Neural cell (in vitro differentiated cells): ENCODE results near the gene C10orf95. TPM values are rescaled to one million over a fixed set of nuclear protein-coding genes. Genes with fewer than 3 reads are reported as not detected.
"Not testable (repeated sequence)": the region's sequence is repeated elsewhere in the genome, so short reads cannot be mapped to it uniquely, and the experiment has no call there.

ENCODE experiments used
- H2AFZ ChIP-seq: fragments of 200-600, 300-800 bp; sonication (generic), shearing (Covaris generic); 2 replicates; pipeline ENCODE4 v1.6.0; 2014; ENCODE audit warnings: low read depth, mild to moderate bottlenecking, antibody characterized with exemption, low read length, moderate library complexity
- H3F3A ChIP-seq: fragments of 200-600 bp; shearing (Covaris generic); 2 replicates; pipeline ENCODE4 v1.6.1; 2016; ENCODE audit warnings: mild to moderate bottlenecking, moderate library complexity, mixed read lengths, antibody characterized with exemption, low read length; ENCODE audit not compliant: insufficient read depth, poor library complexity, severe bottlenecking
- H3K27ac ChIP-seq: fragments of 200-600, 300-800 bp; sonication (generic), shearing (Covaris generic); 2 replicates; pipeline ENCODE4 v1.5.1; 2014; ENCODE audit warnings: mild to moderate bottlenecking, low read length, moderate library complexity
- H3K27me3 ChIP-seq: fragments of 300-800, 200-600 bp; sonication (generic), shearing (Covaris generic); 2 replicates; pipeline ENCODE4 v1.6.0; 2014; ENCODE audit warnings: mild to moderate bottlenecking, low read depth, low read length, moderate library complexity; ENCODE audit not compliant: insufficient read depth
- H3K36me3 ChIP-seq: fragments of 300-800, 200-600 bp; sonication (generic), shearing (Covaris generic); 2 replicates; pipeline ENCODE4 v1.5.1; 2014; ENCODE audit warnings: mild to moderate bottlenecking, antibody characterized with exemption, low read length, moderate library complexity; ENCODE audit not compliant: insufficient read depth
- H3K4me2 ChIP-seq: fragments of 300-800, 200-600 bp; sonication (generic), shearing (Covaris generic); 2 replicates; pipeline ENCODE4 v1.6.0; 2014; ENCODE audit warnings: mild to moderate bottlenecking, low read length
- H3K4me3 ChIP-seq: fragments of 300-800, 200-600 bp; sonication (generic), shearing (Covaris generic); 2 replicates; pipeline ENCODE4 v1.5.1; 2014; ENCODE audit warnings: mild to moderate bottlenecking, low read length, moderate library complexity
- H3K79me2 ChIP-seq: fragments of 200-600 bp; shearing (Covaris generic); replicated peaks from 2 replicates; pipeline ENCODE4 v1.6.0; 2014; ENCODE audit warnings: mild to moderate bottlenecking, low read length, moderate library complexity; ENCODE audit not compliant: insufficient read depth
- H3K9ac ChIP-seq: fragments of 300-800, 200-600 bp; sonication (generic), shearing (Covaris generic); 2 replicates; pipeline ENCODE4 v1.6.1; 2016; ENCODE audit warnings: mild to moderate bottlenecking, low read length, mixed read lengths
- H3K9me2 ChIP-seq: fragments of 200-600 bp; shearing (Covaris generic); 2 replicates; pipeline ENCODE4 v1.6.1; 2016; ENCODE audit warnings: mild to moderate bottlenecking, low read length, mixed read lengths; ENCODE audit not compliant: insufficient read depth
- H3K9me3 ChIP-seq: fragments of 200-600, 300-800 bp; sonication (generic), shearing (Covaris generic); 2 replicates; pipeline ENCODE4 v1.6.1; 2016; ENCODE audit warnings: mild to moderate bottlenecking, mixed run types, low read length, moderate library complexity, mixed read lengths
- H4K20me1 ChIP-seq: fragments of 200-600 bp; shearing (Covaris generic); 2 replicates; pipeline ENCODE4 v1.6.1; 2016; ENCODE audit warnings: mild to moderate bottlenecking, mixed run types; ENCODE audit not compliant: insufficient read depth
- CTCF ChIP-seq: fragments of 450-650 bp; IDR thresholded peaks from 2 replicates; pipeline ENCODE4 v1.5.1; 2014; ENCODE audit warnings: antibody characterized with exemption, mild to moderate bottlenecking, moderate library complexity; ENCODE audit not compliant: poor library complexity, severe bottlenecking
- EP300 ChIP-seq: fragments of 450-650 bp; conservative IDR thresholded peaks from 2 replicates; pipeline ENCODE4 v1.6.1; 2014; ENCODE audit warnings: antibody characterized with exemption, mild to moderate bottlenecking, moderate library complexity; ENCODE audit not compliant: poor library complexity, severe bottlenecking
- EZH2 ChIP-seq: fragments of 200-600, 300-800 bp; shearing (Covaris generic), sonication (generic); IDR thresholded peaks from 2 replicates; pipeline ENCODE4 v1.6.1; 2014; ENCODE audit warnings: antibody characterized with exemption, low read length, borderline replicate concordance, mild to moderate bottlenecking; ENCODE audit not compliant: insufficient read depth, poor library complexity, severe bottlenecking
- MXI1 ChIP-seq: fragments of 450-650 bp; conservative IDR thresholded peaks from 2 replicates; pipeline ENCODE4 v1.6.1; 2014; ENCODE audit warnings: antibody characterized with exemption, mild to moderate bottlenecking; ENCODE audit not compliant: poor library complexity, severe bottlenecking
- POLR2AphosphoS5 ChIP-seq: IDR thresholded peaks from 2 replicates; pipeline ENCODE4 v1.6.1; 2012
- RAD21 ChIP-seq: fragments of 450-650 bp; conservative IDR thresholded peaks from 2 replicates; pipeline ENCODE4 v1.6.1; 2014; ENCODE audit warnings: antibody characterized with exemption, mild to moderate bottlenecking, moderate library complexity
- SMC3 ChIP-seq: fragments of 450-650 bp; conservative IDR thresholded peaks from 2 replicates; pipeline ENCODE4 v1.6.1; 2014; ENCODE audit warnings: antibody characterized with exemption, mild to moderate bottlenecking, moderate library complexity; ENCODE audit not compliant: poor library complexity
- TAF1 ChIP-seq: IDR thresholded peaks from 2 replicates; pipeline ENCODE4 v1.6.1; 2012; ENCODE audit warnings: low read depth
- polyA plus RNA-seq: library from polyadenylated mRNA; depleted of rRNA; stranded (reverse); fragments of >200 nt; gene quantifications from 2 replicates; pipeline ENCODE4 v1.2.3, GENCODE V29; 2014

The C10orf95 gene
- polyA plus RNA-seq, 1 donor from 2014 or later: not detected

- Histone ChIP-seq H3K36me3 (no peaks in the 10 kb centered on the region), H3K27me3 (no peaks in the 10 kb centered on the region), H3F3A (no peaks in the 10 kb centered on the region), H3K27ac (no peak overlapping the region), H3K4me3 (no peak overlapping the region), H3K79me2 (no peaks in the 10 kb centered on the region), H3K9ac (no peak overlapping the region), H3K9me3 (no peaks in the 10 kb centered on the region), H2AFZ (no peak overlapping the region), H3K9me2 (no peaks in the 10 kb centered on the region), H3K4me2 (no peak overlapping the region), H4K20me1 (no peaks in the 10 kb centered on the region)
- TF ChIP-seq EP300: no peak
Measured at GRCh38 chr10:102457591-102458150, 6.3 kb upstream of the C10orf95 start.

GRCh38 chr10:102455893-102456471 lies 4.6 kb upstream of the C10orf95 start:
- H3K4me2 ChIP-seq: no peak overlapping the region
- H3K9me3 ChIP-seq: no peaks in the 10 kb centered on the region
- no peaks in the 10 kb centered on the region for H3F3A ChIP-seq
- no peak overlapping the region for H3K4me3 ChIP-seq
- H3K27me3 ChIP-seq: no peaks in the 10 kb centered on the region
- no peak overlapping the region for H3K27ac ChIP-seq
- H3K9me2 ChIP-seq: no peaks in the 10 kb centered on the region
- no peaks in the 10 kb centered on the region for H4K20me1 ChIP-seq
- H2AFZ ChIP-seq: no peak overlapping the region
- H3K36me3 ChIP-seq: no peaks in the 10 kb centered on the region
- no peaks in the 10 kb centered on the region for H3K79me2 ChIP-seq
- no peak for TF ChIP-seq RAD21
- no peak for TF ChIP-seq CTCF
- no peak for TF ChIP-seq EP300
- no peak for TF ChIP-seq SMC3
- no peak for TF ChIP-seq MXI1
- TF ChIP-seq TAF1: no peak
- TF ChIP-seq EZH2: no peak
- TF ChIP-seq POLR2AphosphoS5: no peak
- no peak overlapping the region for H3K9ac ChIP-seq

- H3K27ac ChIP-seq, H3K36me3 ChIP-seq, H4K20me1 ChIP-seq, H3K4me3 ChIP-seq, H2AFZ ChIP-seq, H3K79me2 ChIP-seq, H3K9ac ChIP-seq, H3K9me3 ChIP-seq, H3K27me3 ChIP-seq, H3F3A ChIP-seq, H3K9me2 ChIP-seq, H3K4me2 ChIP-seq: not testable (repeated sequence)
Measured at GRCh38 chr10:102454662-102455487, 3.5 kb upstream of the C10orf95 start.
